ENCODE data around the gene CCDC178. TPM values are rescaled to one million over a fixed set of nuclear protein-coding genes. Genes with fewer than 3 reads are reported as not detected.

Gene CCDC178
- total RNA-seq, 3 donors from 2014 or later: not detected

DNA sequence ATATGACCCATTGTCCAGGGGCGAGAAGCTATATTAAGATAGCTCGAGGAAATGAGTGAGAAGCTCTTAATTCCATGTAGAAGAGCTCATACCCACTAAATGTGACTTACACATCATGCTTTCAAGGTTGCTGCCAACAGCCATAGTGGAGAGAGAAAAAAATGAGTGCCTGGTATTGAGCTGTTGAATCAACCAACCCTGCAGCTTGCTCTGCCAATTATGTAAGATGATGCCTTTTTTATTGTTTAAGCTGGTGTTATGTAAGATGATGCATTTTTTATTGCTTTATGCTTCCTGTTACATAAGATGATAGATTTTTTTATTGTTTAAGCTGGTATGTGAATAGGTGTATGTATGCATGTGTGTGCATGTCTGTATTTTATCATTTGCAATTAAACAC, 228.2 kb downstream of the CCDC178 start:
- Histone ChIP-seq H3K4me1 (ENCODE audit: low read depth) (no peaks in the 10 kb centered on the region), H3K4me3 (no peak overlapping the region), H3K36me3 (ENCODE audit: low read depth) (no peaks in the 10 kb centered on the region), H3K9me3 (no peaks in the 10 kb centered on the region)
- intact Hi-C loops (cut with DNase I, micrococcal nuclease): no loop called here
- TF ChIP-seq, protein P1, sequence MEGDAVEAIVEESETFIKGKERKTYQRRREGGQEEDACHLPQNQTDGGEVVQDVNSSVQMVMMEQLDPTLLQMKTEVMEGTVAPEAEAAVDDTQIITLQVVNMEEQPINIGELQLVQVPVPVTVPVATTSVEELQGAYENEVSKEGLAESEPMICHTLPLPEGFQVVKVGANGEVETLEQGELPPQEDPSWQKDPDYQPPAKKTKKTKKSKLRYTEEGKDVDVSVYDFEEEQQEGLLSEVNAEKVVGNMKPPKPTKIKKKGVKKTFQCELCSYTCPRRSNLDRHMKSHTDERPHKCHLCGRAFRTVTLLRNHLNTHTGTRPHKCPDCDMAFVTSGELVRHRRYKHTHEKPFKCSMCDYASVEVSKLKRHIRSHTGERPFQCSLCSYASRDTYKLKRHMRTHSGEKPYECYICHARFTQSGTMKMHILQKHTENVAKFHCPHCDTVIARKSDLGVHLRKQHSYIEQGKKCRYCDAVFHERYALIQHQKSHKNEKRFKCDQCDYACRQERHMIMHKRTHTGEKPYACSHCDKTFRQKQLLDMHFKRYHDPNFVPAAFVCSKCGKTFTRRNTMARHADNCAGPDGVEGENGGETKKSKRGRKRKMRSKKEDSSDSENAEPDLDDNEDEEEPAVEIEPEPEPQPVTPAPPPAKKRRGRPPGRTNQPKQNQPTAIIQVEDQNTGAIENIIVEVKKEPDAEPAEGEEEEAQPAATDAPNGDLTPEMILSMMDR (IDR thresholded peaks at IDR 0.05): no peak
- DNase-seq (no peak), ATAC-seq (peak; percentile 73)

DNA sequence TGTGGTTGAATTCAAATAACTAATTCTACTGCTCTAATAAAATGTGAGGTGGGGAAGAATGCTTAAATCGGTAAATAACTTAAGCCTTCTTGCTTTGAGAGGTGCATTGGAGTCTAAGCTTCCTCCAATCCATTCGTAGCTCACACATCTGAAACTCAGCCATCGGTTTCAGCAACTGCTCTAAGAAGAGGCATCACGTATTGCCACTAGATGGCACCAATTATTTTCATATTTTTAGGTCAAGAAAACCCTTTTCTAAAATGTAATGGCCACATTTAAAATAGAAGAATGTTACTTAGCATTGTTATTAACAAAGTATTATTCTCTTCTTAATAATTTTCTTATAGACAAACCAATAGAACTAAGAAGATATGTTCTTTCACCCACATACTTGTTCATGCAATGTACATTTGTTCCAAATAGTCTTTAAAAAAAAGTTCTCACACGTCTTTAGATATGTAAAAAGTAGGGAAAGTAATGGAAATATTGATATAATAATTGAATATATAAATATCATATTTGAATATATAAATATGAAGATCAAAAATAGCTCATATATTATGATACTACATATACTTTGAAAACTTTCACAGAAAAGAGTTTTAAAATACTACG, 229.8 kb downstream of the CCDC178 start:
- no peaks in the 10 kb centered on the region for H3K36me3 ChIP-seq (ENCODE audit: low read depth)
- peak in 1 of 3 donors; percentile 14 for DNase-seq
- ATAC-seq: no peak

DNA sequence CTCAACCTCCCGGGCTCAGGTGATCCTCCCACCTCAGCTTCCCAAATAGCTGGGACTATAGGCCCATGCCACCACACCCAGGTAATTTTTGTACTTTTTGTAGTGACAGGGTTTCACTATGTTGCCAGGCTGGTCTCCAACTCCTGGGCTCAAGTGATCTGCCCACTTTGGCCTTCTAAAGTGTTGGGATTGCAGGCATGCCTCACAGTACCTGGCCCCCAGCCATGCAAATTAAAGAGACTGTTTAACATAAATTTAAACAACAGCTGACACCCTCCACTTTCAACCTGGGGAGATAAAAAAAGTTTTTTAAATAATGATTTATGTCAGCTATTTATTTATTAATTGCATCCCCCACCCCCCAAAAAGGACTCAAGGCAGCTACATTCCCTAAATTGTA, 234.7 kb downstream of the CCDC178 start:
- no peaks in the 10 kb centered on the region for H3K4me1 ChIP-seq (ENCODE audit: low read depth)
- ATAC-seq: no peak
- H3K36me3 ChIP-seq (ENCODE audit: low read depth): no peaks in the 10 kb centered on the region
- H3K4me3 ChIP-seq: no peak overlapping the region
- H3K9me3 ChIP-seq: no peaks in the 10 kb centered on the region
- TF ChIP-seq, protein P1 (IDR thresholded peaks at IDR 0.05): no peak
- intact Hi-C loops (cut with DNase I, micrococcal nuclease): no loop called here
- no peak for DNase-seq

More for the DNA sequence above, 229.8 kb downstream of the CCDC178 start:
- no peaks in the 10 kb centered on the region for H3K4me1 ChIP-seq (ENCODE audit: low read depth)
- TF ChIP-seq, protein P1 (IDR thresholded peaks at IDR 0.05): no peak
- H3K4me3 ChIP-seq: no peak overlapping the region
- intact Hi-C loops (cut with DNase I, micrococcal nuclease): no loop called here
- no peaks in the 10 kb centered on the region for H3K9me3 ChIP-seq

DNA sequence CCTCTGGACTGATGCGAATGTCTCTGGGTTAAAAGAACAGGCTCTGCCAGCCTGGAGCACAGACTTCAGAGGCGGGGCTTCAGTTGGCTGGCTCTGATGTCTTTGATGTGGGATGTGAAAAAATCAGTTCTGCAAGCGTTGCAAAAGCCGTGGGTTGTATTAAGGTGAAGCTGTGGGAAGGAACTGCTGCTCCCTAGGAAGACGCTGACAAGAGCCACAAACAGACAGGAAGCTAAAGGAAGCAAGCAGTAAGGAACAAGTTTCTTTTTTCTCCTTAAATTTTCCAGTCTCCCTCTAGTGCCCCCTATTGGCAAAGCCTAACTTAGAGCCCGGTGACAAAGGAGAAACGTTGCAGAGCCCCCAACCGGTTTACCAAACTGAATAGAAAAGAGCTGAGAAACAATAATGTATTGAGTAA, 239.0 kb downstream of the CCDC178 start:
- peak in 1 of 3 donors; percentile 63 for DNase-seq
- ATAC-seq: peak; percentile 73
- H3K4me1 ChIP-seq (ENCODE audit: low read depth): no peaks in the 10 kb centered on the region
- no peaks in the 10 kb centered on the region for H3K9me3 ChIP-seq
- H3K4me3 ChIP-seq: no peak overlapping the region
- intact Hi-C loops (cut with DNase I, micrococcal nuclease): no loop called here
- TF ChIP-seq, protein P1 (IDR thresholded peaks at IDR 0.05): peak; percentile 39
- no peaks in the 10 kb centered on the region for H3K36me3 ChIP-seq (ENCODE audit: low read depth)

DNA sequence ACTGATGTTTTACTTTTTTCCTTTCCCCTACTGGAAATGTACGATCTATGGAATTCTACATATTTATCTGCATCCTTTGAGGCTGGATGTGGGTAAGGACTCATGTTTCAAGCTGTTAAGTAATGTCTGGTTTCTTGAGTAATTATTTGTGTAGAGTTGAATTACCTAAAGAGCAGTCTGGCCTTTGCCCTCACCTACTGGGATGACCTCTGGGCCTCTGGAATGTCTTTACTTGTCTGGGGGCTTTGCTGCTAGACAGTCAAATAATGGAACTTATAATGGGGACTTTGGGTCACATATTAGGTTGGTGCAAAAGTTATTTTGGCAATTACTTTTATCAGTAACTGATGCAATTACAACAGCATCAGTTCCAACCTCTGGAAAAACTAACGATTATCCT, 244.7 kb downstream of the CCDC178 start:
- H3K4me3 ChIP-seq: no peak overlapping the region
- TF ChIP-seq, protein P1 (IDR thresholded peaks at IDR 0.05): no peak
- no peak for ATAC-seq
- no peaks in the 10 kb centered on the region for H3K9me3 ChIP-seq
- no peak for DNase-seq
- intact Hi-C loops (cut with DNase I, micrococcal nuclease): no loop called here
- no peaks in the 10 kb centered on the region for H3K4me1 ChIP-seq (ENCODE audit: low read depth)
- H3K36me3 ChIP-seq (ENCODE audit: low read depth): no peaks in the 10 kb centered on the region

DNA sequence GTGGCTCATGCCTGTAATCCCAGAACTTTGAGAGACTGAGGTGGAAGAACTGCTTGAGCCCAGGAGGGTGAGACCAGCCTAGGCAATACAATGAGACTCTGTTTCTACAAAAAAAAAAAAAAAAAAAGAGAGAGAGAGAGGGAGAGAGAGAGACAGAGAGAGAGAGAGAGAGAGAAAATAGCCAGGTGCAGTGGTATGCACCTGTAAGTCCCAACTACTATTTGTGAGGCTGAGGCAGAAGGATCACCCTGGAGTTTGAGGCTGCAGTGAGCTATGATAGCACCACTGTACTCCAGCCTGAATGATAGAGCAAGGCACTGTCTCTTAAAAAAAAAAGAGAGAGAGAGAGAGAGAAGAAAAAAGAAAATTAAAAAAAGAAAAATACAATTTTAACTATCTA, 245.7 kb downstream of the CCDC178 start:
- intact Hi-C loops (cut with DNase I, micrococcal nuclease): no loop called here
- Histone ChIP-seq H3K36me3 (ENCODE audit: low read depth) (no peaks in the 10 kb centered on the region), H3K4me1 (ENCODE audit: low read depth) (no peaks in the 10 kb centered on the region), H3K4me3 (no peak overlapping the region), H3K9me3 (no peaks in the 10 kb centered on the region)
- TF ChIP-seq, protein P1 (IDR thresholded peaks at IDR 0.05): no peak
- no peak for DNase-seq
- no peak for ATAC-seq
